HL-60 (cell line): ENCODE results near the gene UBA6.

Experiments used
- DNase-seq, 2 experiments: peaks; one replicate each; pipeline ENCODE4 v3.0.0-alpha.2; 2010 to 2020; ENCODE audit warnings: low read depth in 1 of 2, low spot score in 1 of 2
- H3K27ac ChIP-seq: fragments of 250-450 bp; sonication (Bioruptor Pico); replicated peaks from 2 replicates; pipeline ENCODE4 v1.5.1; 2020; ENCODE audit warnings: mild to moderate bottlenecking, moderate library complexity
- H3K27me3 ChIP-seq: fragments of 250-450 bp; sonication (Bioruptor Pico); 2 replicates; pipeline ENCODE4 v1.5.1; 2021; ENCODE audit warnings: mild to moderate bottlenecking, moderate library complexity; ENCODE audit not compliant: insufficient read depth, poor library complexity, severe bottlenecking
- H3K4me3 ChIP-seq: replicated peaks from 2 replicates; pipeline ENCODE4 v1.5.1; 2011; ENCODE audit warnings: mild to moderate bottlenecking, control low read depth, low read length; ENCODE audit not compliant: insufficient read depth
- CTCF ChIP-seq: IDR thresholded peaks from one replicate; pipeline ENCODE4 v1.5.1; 2011; ENCODE audit warnings: low read length, control low read depth, inconsistent platforms; ENCODE audit not compliant: insufficient read depth
- GABPA ChIP-seq: IDR thresholded peaks from 2 replicates; pipeline ENCODE4 v1.6.1; 2012; ENCODE audit warnings: low read depth
- POLR2AphosphoS5 ChIP-seq: IDR thresholded peaks from 2 replicates; pipeline ENCODE4 v1.6.1; 2012; ENCODE audit warnings: low read depth
- SPI1 ChIP-seq: IDR thresholded peaks from 2 replicates; pipeline ENCODE4 v1.6.1; 2012; ENCODE audit warnings: low read depth, mild to moderate bottlenecking, borderline replicate concordance
- TF ChIP-seq, protein P1 (sequence below): IDR thresholded peaks from 2 replicates; pipeline ENCODE4 v1.6.1; 2012; ENCODE audit warnings: low read depth; ENCODE audit not compliant: insufficient replicate concordance

UBA6 gene

DNA sequence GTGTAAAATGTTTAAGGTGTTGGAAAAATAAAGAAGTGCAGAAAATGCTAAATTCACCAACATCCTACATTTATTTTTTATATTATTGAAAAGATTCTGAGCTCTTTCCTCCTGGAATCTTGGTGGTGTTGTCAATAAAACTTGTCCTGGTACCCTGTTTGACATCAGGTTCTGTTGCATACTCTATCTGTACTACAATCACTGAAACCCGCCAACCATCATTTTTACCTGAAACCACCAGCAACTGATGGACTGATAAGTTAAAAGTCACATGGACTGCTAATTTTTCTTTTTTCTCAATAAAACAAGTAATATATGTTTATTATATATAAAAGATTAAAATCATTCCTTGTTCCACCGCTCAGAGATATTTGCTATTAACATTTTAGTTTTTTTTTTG is 119.0 kb downstream of the UBA6 start:
- Histone ChIP-seq H3K27ac (no peak overlapping the region), H3K27me3 (no peaks in the 10 kb centered on the region), H3K4me3 (no peak overlapping the region)
- TF ChIP-seq POLR2AphosphoS5 (no peak), CTCF (no peak), SPI1 (no peak), GABPA (no peak)
- TF ChIP-seq, protein P1, sequence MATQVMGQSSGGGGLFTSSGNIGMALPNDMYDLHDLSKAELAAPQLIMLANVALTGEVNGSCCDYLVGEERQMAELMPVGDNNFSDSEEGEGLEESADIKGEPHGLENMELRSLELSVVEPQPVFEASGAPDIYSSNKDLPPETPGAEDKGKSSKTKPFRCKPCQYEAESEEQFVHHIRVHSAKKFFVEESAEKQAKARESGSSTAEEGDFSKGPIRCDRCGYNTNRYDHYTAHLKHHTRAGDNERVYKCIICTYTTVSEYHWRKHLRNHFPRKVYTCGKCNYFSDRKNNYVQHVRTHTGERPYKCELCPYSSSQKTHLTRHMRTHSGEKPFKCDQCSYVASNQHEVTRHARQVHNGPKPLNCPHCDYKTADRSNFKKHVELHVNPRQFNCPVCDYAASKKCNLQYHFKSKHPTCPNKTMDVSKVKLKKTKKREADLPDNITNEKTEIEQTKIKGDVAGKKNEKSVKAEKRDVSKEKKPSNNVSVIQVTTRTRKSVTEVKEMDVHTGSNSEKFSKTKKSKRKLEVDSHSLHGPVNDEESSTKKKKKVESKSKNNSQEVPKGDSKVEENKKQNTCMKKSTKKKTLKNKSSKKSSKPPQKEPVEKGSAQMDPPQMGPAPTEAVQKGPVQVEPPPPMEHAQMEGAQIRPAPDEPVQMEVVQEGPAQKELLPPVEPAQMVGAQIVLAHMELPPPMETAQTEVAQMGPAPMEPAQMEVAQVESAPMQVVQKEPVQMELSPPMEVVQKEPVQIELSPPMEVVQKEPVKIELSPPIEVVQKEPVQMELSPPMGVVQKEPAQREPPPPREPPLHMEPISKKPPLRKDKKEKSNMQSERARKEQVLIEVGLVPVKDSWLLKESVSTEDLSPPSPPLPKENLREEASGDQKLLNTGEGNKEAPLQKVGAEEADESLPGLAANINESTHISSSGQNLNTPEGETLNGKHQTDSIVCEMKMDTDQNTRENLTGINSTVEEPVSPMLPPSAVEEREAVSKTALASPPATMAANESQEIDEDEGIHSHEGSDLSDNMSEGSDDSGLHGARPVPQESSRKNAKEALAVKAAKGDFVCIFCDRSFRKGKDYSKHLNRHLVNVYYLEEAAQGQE = no peak
- DNase-seq = no peak

DNA sequence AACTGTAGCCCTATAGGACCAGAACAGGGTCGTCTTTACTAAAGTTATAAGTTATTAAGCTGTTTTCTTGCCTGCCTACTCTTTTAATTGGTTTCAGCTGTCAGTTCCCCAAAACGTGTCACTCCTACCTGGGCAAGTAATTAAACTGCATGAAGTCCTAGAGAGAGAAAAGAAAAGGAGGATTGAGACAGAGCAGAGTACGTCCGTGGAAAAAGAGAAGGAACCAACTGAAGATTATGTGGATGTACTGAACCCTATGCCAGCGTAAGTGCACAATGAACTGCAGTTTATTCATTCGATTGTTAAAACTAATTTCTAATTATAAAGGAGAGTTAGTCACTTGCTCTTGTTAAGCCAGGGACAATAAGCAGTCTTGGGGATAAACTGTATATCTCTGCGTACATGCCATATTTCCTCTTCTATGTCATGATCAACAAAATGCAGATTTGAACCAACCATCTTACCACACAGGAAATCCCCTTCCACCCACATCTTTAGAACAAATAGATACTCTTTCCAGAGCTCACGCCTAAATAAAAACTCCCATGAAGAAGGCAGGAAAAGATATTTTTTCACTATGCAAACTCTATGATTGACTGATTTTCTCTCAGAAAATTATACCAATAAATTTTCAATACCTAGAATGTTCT is 119.6 kb downstream of the UBA6 start:
- Histone ChIP-seq H3K27ac (no peak overlapping the region), H3K4me3 (no peak overlapping the region), H3K27me3 (no peaks in the 10 kb centered on the region)
- no peak for DNase-seq
- TF ChIP-seq POLR2AphosphoS5 (no peak), SPI1 (peak; percentile 5; the same call in 1 of the 2 replicates)

GRCh38 chr4:67580577-67580976 is 120.4 kb downstream of the UBA6 start:
- H3K27me3 ChIP-seq = no peaks in the 10 kb centered on the region
- no peak overlapping the region for H3K4me3 ChIP-seq
- no peak overlapping the region for H3K27ac ChIP-seq
- DNase-seq = no peak
- no peak for TF ChIP-seq GABPA
- no peak for TF ChIP-seq POLR2AphosphoS5
- TF ChIP-seq, protein P1 = no peak
- no peak for TF ChIP-seq SPI1
- TF ChIP-seq CTCF = no peak

DNA sequence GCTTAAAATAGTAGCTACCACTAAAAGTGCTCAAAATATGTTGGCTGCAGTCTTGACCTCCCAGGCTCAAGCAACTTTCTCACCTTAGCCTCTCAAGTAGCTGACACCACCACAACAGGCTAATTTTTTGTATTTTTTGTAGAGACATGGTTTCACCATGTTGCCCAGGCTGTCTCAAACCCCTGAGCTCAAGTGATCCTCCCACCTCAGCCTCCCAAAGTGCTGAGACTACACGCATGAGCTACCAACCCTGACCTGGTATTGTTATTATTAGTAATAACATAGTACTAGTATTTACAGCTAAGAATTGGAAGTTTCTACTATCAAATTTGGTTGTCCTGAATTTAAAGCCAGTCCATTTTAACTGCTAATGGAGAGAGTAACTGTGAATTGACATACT is 124.4 kb downstream of the UBA6 start:
- H3K4me3 ChIP-seq = no peak overlapping the region
- no peak for DNase-seq
- H3K27ac ChIP-seq = peak overlapping the region; percentile 63
- H3K27me3 ChIP-seq = no peaks in the 10 kb centered on the region
- TF ChIP-seq, protein P1 = no peak
- no peak for TF ChIP-seq GABPA
- TF ChIP-seq SPI1 = no peak
- TF ChIP-seq CTCF = no peak
- TF ChIP-seq POLR2AphosphoS5 = no peak
